Head of caudate nucleus (tissue), 42 donors: ENCODE results near the gene KCTD13.
"Not testable (repeated sequence)": the region's sequence is repeated elsewhere in the genome, so short reads cannot be mapped to it uniquely, and the experiment has no call there.

ENCODE experiments used
- DNase-seq, 42 donors: peaks; one replicate each; pipeline versions ENCODE4 v3.0.0 to v3.0.0-alpha.2; 2020 to 2021; ENCODE audit warnings: mixed read lengths in 7 of 42
- intact Hi-C: fragments of 100-400 bp; cut with DNase I; formaldehyde crosslinking; loops from one replicate; pipeline ENCODE4 v1.15.0; 2022

Gene KCTD13

DNA sequence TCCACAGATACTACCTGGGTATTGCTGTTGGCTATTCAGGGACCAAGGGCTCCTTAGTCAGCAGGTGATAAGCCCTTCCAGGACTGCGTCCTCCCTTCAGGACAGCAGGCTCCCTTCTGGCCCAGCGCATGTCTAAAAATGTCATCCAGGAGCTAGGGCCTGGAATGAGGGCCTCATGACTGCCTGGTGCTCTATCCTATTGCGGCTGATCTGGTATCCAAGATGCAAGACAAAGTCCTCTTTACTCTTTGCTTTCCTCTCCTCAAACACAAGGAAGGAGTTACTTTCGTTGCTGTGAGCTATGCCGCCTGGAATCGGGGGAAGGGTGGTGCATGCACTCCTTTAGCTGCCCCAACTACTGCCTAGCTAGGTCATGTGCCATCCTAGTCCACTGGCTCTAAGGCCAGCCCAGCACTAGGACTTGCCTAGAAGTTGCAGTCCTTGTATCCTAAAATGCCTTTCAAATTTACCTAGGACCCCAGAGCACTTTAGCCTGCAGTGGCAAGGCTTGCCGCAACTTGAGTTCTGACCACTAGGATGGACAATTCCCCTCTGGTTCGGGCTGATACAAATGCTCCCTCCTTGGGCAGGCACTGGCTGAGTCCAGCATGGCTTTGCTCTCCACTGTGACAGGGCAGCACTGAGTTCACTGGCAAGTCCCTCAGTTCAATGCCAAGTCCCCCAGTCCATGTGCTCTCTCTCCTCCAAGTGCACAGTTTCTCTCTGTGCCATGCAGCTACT, 25.8 kb upstream of the KCTD13 start:
- DNase-seq = no peak
- intact Hi-C loops = no loop called here

DNA sequence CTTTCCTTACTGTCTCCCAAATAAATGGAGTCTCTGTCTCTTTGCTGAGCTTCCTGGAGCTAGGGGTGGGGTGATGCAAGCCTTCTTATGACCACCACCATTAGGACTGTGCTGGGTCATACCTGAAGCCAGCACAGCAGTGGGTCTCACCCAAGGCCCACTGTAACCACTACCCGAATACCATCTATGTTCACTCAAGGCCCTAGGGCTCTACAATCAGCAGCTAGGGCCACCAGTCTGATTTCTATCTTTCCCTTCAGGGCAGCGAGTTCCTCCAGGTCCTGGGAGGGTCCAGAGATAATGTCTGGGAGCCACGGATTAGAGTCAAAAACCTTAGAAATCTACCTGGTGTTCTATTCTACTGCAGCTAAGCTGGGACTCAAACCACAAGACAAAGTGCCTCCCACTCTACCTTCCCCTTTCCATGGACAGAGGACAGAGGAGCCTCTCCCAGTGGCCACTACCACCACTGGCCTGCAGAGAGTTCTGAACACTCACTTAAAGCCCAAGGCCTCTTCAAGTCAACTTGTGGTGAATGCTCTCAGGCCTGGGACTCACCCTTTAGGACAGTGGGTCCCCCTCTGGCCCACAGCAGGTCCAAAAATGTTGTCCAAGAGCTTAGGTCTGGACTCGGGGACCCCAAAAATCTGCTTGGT, 24.9 kb upstream of the KCTD13 start:
- intact Hi-C loops = no loop called here
- no peak for DNase-seq

DNA sequence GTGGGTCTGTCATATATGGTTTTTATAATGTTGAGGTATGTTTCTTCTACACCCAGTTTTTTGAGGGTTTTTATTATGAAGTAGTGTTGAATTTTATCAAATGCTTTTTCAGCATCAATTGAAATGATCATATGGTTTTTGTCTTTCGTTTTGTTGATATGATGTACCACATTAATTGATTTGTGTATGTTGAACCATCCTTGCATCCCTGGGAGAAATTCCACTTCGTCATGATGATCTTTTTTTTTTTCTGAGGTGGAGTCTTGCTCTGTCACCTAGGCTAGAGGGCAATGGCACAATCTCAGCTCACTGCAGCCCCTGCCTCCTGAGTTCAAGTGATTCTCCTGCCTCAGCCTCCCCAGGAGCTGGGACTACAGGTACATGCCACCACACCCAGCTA, 21.9 kb upstream of the KCTD13 start:
- no peak for DNase-seq
- intact Hi-C loops = no loop called here

DNA sequence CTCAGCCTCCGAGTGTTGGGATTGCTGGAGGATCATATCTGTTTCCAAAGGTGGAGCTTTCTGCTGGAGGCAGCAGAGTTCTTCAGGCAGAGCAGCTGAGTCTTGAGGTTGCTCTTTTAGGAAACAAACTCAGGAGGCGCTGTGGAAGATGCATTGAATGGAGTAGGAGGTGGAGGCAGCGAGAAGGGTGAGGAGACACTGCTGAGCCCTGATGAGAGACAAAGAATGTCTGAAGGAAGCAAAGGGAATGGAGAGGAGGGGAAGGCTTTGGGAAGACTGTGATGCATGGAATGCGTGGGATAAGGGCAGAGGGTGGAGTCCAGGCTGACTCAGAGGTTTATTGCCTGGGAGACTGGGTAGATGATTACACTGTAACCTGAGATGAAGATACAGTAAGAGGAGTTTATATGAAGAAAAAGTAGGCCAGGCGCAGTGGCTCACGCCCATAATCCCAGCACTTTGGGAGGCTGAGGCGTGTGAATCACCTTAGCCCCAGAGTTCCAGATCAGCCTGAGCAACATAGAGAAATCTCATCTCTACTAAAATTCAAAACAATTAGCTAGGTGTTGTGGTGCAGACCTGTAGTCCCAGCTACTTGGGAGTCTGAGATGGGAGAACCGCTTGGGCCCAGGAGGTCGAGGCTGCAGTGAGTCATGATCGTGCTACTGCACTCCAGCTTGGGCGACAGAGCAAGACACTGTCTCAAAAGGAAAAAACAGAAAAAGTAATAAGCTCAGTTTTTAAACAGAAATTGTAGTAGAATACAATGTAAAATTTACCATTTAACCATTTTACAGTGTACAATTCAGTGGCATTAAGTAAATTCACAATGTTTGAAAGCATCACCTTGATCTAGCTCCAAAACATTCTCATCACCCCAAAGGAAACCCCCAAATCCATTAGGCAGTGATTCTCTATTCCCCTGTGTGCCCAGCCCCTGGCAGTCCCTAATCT, 18.1 kb upstream of the KCTD13 start:
- intact Hi-C loops = no loop called here
- peak in 41 of 42 donors; percentile 18 to 90 (median 64) for DNase-seq

DNA sequence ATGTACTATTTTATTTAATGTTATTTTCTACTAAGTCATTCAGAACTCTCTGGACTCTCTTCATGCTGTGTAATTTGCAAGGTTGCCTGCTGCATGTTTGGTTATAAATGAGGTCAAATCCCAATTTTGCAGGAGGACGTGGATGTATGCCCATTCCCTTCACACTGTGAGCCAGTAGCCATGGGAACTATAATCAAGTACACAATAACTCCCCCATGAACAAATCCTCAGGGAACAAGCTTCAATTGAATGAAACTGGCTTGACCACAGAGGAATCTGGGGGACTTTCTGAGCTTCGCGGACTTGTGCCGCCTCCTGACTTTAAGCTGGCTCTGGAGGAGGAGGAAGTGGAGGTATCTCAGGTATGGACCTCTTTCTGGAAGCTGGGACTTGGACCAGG, 14.6 kb upstream of the KCTD13 start:
- no peak for DNase-seq
- intact Hi-C loops = no loop called here

DNA sequence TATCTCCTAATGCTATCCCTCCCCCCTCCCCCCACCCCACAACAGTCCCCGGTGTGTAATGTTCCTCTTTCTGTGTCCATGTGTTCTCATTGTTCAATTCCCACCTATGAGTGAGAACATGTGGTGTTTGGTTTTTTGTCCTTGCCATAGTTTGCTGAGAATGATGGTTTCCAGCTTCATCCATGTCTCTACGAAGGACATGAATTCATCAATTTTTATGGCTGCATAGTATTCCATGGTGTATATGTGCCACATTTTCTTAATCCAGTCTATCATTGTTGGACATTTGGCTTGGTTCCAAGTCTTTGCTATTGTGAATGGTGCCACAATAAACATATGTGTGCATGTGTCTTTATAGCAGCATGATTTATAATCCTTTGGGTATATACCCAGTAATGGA, 5.7 kb upstream of the KCTD13 start:
- intact Hi-C loops = not testable (repeated sequence)

DNA sequence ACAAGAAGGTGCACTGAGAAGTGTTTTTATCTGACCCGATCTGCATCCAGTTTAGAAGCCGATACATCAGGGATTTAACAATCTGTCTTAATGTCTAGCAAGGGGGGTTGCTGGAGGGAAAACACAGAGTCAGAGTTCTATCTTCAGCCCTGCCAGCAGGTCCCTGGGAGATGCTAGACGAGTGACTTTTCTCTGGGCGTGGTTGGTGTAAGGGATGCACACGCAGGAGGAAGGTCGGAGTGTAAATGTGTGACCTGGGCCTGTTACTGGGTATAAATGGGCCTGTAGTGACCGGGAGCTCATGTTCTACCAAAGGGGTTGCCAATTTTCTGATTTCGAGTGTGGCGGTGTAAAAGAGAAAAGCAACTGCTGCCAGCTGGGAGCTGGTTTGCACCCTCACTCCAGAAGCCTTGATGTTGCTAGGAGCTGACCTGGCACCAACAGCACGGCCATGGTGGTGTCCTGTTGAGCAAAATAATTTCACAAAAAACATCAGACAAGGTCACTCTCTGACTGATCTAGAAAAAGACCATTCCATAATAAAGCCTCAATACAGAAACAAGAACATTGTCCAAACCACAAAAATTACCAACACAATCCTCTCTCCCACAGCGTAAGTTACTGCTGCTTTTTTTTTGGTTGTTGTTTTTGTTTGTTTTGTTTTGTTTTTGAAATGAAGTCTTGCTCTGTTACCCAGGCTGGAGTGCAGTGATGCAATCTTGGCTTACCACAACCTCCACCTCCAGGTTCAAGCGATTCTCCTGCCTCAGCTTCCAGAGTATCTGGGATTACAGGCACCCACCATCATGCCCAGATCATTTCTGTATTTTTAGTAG, 1.3 kb upstream of the KCTD13 start:
- intact Hi-C loops = loop anchor here (2.0 to 10.0 kb wide), 3 partner anchors 35 to 112 kb away; partner anchors contain the start of genes PAGR1, PRRT2, TAOK2 and TMEM219

More for the DNA sequence above, 5.7 kb upstream of the KCTD13 start:
- not testable (repeated sequence) for DNase-seq

DNA sequence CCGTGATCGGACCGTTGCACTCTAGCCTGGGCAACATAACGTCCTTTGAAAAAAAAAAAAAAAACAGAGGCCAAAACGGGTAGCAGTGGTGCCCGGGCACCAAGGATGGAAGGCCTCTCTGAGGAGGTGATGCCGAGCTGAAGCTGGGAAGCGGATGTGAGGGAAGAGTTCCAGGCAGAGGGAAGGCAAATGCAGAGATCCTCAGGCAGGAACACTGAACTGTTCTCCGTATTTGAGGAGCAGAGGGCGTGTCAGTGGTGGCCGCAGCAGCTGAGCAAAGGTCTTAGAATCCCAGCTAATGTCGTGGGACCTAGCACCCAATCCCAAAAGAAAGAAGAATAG, 656 bp upstream of the KCTD13 start:
- intact Hi-C loops = loop anchor here (2.0 to 10.0 kb wide), 3 partner anchors 36 to 112 kb away; partner anchors contain the start of genes PAGR1, PRRT2, TAOK2 and TMEM219
- peak in 25 of 42 donors; percentile 23 to 71 (median 44) for DNase-seq

More for the DNA sequence above, 1.3 kb upstream of the KCTD13 start:
- DNase-seq = peak in 20 of 42 donors; percentile 15 to 62 (median 38)

DNA sequence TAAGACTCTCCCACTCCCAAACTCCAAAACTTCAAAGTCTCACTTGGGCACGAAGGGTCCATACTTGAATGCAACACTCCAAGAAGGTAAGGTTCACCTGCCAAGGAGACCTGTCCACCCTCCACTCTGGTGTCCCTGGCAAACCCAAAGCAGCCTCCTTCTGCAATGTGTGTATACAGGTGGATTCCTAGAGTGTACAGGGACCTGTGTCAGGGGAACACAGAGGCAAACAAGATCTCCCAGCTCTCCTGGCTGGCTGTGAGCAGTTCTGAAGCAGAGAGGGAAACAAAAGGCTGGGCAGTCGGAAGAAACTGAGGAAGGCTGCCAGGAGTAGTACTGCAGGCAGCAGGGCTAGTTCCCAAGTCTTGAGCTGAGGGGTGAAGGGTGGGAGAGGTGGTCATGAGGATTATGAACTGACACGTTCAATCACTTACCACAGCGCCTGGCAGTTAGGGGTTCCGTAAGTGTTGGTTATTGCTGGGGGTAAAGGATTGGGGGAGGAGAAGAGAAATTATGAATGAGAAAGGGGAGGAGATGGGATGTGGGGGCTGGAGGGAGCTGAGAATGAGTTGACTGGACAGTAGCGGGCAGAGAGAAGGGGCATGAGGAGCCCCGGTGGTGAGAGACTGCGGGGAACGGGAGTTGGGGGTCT, 795 bp downstream of the KCTD13 start:
- intact Hi-C loops = loop anchor here (5.0 to 10.0 kb wide), 2 partner anchors 37 to 110 kb away; partner anchors contain the start of genes PAGR1, PRRT2 and TMEM219
- peak in 4 of 42 donors; percentile 22 to 41 (median 30) for DNase-seq

DNA sequence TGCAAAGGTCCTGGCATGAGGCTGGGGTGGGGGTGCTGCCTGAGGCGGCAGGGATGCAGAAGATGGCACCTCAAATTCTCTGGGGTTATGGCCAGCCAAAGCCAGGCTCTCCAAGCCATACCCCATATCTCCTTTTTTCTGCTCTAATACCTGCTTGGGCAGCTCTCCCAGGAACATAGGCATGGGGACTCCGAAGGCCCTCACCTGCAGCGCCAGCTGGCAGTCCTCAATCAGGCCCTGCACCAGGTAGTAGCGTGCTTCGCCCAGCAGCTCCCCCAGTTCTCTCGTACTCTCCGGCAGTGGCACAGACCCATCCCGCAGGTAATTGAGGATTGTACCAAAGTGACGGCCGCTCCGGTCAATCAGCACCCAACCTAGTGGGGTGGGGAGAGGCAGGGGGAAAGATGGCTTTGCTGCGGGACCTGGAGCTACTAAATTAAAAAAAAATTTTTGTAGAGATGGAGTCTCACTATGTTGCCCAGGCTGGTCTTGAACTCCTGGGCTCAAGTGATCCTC, 3.0 kb downstream of the KCTD13 start:
- intact Hi-C loops = loop anchor here (10.0 kb wide), 1 partner anchor 108 kb away; the partner anchor contains the start of genes PAGR1 and PRRT2
- peak in 1 of 42 donors; percentile 13 for DNase-seq

DNA sequence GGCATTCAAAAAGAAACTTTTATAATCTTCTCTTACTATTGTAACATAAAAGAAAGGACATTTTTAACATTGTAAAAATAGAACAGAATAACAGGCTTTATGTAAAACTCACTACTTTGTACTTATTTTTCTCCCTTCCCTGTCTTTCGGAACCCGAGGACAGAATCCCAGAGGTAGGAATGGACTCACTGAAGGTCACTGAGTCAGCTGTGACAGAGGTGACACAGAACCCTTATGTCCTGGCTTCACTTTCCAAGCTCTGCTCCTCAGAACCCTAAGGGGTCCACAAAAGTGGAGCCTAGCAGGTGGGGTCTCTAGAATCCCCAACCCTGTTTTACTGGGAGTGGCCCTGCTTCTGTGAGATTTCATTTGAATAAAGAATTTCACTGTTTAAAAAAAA, 3.7 kb downstream of the KCTD13 start:
- DNase-seq = no peak
- intact Hi-C loops = loop anchor here (10.0 kb wide), 1 partner anchor 108 kb away; the partner anchor contains the start of genes PAGR1 and PRRT2

DNA sequence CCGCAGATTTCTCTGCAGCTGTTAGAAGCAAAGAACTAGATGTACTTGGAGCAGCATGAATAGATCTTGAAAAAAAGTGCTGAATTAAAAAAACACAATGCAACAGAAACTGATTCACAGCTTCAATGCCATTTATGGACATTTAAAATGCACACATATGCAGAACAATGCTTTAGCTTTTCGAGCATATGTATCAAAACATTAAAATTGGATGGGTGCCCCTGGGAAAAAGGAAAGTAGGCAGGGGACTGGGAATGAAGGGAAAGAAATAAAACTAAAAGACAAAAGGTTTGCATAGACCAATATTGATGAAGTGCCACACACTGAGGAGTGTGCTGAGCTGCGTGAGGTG, 5.0 kb downstream of the KCTD13 start:
- intact Hi-C loops = loop anchor here (10.0 kb wide), 1 partner anchor 106 kb away; the partner anchor contains the start of genes PAGR1 and PRRT2
- DNase-seq = no peak

DNA sequence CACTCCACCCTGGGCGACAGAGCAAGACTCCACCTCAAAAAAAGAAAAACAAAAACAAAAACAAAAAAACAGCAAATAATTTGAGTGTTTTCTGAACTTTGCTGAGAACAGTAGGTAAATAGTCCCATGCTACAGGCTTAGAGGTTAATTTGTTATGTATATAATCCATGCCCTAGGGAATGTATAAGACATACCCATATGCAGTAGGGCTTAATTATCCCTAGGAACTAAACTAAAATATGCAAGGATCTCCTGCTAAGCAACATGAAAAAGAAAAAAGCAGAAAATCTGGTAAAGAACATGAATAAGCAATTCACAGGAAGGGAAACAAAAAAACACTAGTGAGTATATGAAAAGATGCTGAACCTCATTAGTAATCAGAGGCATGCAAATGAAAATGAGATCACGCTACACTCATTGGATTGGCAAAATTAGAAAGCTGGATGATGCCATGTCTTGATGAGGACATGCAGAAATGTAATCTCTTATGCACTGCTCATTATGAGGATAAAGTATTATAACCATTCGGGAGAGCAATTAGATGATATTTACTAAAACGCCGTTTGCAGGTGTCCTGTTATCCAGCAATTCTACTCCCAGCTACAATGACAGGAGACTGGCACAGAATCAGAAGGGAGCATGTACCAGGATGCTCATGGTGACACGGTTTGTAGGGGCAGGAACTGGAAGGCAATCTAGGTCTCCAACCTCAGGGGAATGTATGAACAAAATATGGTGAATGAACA, 5.6 kb downstream of the KCTD13 start:
- peak in 7 of 42 donors; percentile 34 to 63 (median 55) for DNase-seq
- intact Hi-C loops = loop anchor here (10.0 kb wide), 1 partner anchor 106 kb away; the partner anchor contains the start of genes PAGR1 and PRRT2

DNA sequence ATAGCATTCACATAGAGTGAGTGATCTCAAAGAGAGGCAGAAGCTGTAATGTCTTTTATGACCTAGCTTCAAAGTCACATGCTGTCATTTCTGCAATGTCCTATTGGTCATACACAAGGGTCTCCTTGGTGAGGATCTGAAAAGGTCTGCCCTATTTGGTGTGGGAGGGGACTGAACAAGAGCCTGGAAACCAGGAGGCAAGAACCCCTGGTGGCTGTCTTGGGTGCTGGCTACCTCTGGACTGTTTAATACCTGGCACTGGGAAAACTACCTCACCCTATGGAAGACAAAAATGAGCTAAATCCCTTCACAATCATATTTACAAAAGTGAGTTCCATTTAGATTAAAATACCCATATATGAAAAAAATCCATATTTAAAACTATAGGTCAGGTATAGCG, 9.0 kb downstream of the KCTD13 start:
- DNase-seq = no peak
- intact Hi-C loops = no loop called here

DNA sequence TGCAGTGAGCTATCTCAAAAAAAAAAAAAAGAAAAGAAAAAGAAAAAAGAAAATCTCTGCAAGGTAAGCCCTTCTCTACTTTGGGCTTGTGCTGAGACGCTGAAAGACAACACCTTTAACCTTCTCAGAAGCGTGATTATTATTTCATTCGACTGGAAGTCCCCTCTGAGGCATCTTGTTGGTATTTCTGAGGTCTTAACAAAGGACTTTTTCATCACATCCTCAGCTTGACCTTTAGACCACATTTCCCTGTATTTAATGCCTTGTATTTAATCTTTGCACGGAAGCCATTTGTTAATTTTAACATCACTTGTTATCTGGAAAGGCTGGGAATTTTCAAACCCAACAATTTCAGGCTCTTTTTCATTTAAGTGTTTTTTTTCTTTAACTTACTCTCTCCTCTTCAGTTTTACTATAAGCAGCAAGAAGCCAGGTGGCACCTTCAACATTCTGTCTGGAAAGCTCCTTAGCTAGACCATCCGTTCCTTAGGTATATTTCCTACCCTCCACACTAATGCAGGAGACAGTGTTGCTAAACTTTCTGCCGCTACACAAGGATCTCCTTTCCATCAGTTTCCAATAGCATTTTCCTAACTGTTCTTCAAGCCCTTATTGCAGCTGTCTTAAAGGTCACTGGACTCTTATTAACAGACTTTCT, 10.3 kb downstream of the KCTD13 start:
- peak in 1 of 42 donors; percentile 3 for DNase-seq
- intact Hi-C loops = no loop called here

DNA sequence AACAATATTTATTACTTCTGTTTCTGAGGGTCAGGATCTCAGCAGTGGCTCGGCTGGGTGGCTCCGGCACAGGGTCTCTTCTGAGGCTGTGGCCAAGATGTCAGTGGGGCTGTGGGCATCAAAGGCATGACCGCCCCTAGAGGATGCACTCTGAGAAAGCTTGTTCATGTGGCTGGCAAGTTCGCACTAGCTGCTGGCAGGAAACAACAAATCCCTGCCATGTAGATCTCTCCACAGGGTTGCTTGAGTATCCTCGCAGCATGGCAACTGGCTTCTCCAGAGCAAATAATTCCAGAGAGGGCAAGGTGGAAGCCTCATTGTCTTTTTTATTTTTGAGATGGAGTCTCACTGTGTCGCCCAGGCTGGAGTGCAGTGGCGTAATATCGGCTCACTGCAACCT, 12.5 kb downstream of the KCTD13 start:
- no peak for DNase-seq
- intact Hi-C loops = no loop called here
